ENCODE results near the gene PDE6B. TPM values are rescaled to one million over a fixed set of nuclear protein-coding genes. Genes with fewer than 3 reads are reported as not detected.

PDE6B gene
- total and polyA plus RNA-seq, 2 experiments from 2014 or later: 43.1 to 48.1 TPM

DNA sequence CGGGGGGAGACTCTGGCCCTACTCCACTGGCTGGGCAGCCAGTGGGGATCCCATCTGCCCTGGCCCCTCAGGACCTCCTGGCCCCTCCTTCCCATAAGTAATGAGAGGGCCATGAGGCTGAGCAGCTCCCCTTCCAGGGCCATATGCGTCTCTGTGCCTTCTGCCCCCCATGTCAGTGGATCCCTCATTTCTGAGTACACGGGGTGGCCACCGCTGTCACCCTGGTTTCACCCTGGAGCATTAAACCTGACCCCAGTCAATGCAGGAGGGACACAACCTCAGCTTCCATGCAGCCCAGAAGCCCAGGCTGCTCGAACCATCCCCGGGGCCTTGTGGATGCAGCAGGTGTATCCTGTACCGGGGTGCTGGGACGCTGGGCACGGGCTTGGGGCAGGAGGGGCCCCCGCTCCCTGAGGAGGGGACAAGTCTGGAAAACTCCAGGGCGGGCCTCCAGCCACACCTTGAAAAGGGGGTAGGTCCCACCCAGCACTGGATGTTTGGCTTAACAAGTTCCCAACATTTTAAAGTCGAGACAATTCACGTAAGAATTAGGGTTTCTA is 24.5 kb downstream of the PDE6B start:
- Histone ChIP-seq H3K36me3 (no peaks in the 10 kb centered on the region), H3K27me3 (no peaks in the 10 kb centered on the region), H3K9me3 (ENCODE audit: low read depth) (no peaks in the 10 kb centered on the region), H3K4me1 (ENCODE audit: low read depth) (peaks cover 17% of the 10 kb centered on the region), H3K4me3 (no peak overlapping the region), H3K27ac (no peak overlapping the region)
- no peak for DNase-seq (ENCODE audit: low read depth in 1 of 2, low spot score in 1 of 2)
- TF ChIP-seq, protein P1, sequence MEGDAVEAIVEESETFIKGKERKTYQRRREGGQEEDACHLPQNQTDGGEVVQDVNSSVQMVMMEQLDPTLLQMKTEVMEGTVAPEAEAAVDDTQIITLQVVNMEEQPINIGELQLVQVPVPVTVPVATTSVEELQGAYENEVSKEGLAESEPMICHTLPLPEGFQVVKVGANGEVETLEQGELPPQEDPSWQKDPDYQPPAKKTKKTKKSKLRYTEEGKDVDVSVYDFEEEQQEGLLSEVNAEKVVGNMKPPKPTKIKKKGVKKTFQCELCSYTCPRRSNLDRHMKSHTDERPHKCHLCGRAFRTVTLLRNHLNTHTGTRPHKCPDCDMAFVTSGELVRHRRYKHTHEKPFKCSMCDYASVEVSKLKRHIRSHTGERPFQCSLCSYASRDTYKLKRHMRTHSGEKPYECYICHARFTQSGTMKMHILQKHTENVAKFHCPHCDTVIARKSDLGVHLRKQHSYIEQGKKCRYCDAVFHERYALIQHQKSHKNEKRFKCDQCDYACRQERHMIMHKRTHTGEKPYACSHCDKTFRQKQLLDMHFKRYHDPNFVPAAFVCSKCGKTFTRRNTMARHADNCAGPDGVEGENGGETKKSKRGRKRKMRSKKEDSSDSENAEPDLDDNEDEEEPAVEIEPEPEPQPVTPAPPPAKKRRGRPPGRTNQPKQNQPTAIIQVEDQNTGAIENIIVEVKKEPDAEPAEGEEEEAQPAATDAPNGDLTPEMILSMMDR (IDR thresholded peaks at IDR 0.05; ENCODE audit: low read depth, low read length): no peak

DNA sequence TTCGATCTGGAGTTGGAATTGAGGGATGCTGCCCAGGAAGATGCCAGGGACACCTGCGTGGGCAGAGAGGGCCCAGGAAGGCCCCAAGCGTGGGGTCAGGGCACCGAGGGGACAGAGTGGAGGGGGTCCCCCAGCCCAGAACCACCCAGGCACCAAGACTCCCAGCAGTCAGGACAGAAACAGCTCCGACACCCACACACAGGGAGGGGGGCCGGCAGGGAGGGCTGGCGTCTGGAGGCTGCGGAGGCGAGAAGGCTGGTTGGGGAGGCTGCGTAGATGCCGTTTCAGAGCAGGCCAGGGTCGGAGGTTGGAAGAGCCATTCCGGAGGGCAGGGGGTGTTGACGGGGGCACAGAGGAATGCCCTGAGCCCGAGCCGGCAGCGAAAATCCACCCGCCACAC is 25.1 kb downstream of the PDE6B start:
- no peak for DNase-seq (ENCODE audit: low read depth in 1 of 2, low spot score in 1 of 2)
- no peaks in the 10 kb centered on the region for H3K9me3 ChIP-seq (ENCODE audit: low read depth)
- no peaks in the 10 kb centered on the region for H3K27me3 ChIP-seq
- H3K4me3 ChIP-seq: no peak overlapping the region
- H3K4me1 ChIP-seq (ENCODE audit: low read depth): peaks cover 17% of the 10 kb centered on the region
- no peak overlapping the region for H3K27ac ChIP-seq
- TF ChIP-seq, protein P1 (IDR thresholded peaks at IDR 0.05; ENCODE audit: low read depth, low read length): no peak
- no peaks in the 10 kb centered on the region for H3K36me3 ChIP-seq

DNA sequence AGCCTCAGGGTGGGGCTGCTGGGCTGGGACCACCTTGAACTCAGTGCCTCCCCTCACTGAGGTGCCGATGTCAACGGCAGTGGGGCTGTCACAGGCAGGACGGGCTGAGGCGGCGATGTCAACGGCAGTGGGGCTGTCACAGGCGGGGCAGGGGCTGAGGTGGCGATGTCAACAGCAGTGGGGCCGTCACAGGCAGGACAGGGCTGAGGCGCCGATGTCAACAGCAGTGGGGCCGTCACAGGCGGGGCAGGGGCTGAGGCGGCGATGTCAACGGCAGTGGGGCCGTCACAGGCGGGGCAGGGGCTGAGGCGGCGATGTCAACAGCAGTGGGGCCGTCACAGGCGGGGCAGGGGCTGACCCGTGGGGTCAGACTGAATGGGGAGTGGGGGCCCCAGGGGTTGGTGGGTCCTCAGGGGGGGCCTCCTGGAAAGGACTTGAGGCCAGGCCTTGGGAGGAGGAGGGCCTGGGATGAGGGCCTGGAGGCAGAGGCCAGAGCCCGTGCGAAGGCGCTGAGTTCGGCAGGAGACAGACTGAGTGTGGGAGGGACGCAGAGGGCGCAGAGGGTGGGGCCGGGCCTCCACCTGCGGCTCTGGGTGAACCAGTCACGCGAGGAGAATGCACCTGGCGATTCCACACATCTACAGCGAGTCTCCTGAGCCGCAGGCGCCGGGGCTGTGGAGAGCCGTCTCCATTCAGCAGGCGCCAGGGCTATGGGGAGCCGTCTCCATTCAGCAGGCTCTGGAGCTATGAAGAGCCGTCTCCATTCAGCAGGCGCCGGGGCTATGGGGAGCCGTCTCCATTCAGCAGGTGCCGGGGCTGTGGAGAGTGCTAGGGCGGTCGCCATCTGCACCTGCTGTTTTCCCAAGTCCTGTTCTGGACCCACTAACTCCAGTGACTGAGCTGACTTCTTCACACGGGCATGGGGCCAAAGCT is 25.8 kb downstream of the PDE6B start:
- peaks cover 17% of the 10 kb centered on the region for H3K4me1 ChIP-seq (ENCODE audit: low read depth)
- no peak overlapping the region for H3K4me3 ChIP-seq
- no peaks in the 10 kb centered on the region for H3K9me3 ChIP-seq (ENCODE audit: low read depth)
- no peaks in the 10 kb centered on the region for H3K36me3 ChIP-seq
- TF ChIP-seq, protein P1 (IDR thresholded peaks at IDR 0.05; ENCODE audit: low read depth, low read length): no peak
- no peak for DNase-seq (ENCODE audit: low read depth in 1 of 2, low spot score in 1 of 2)
- H3K27ac ChIP-seq: no peak overlapping the region
- H3K27me3 ChIP-seq: no peaks in the 10 kb centered on the region

DNA sequence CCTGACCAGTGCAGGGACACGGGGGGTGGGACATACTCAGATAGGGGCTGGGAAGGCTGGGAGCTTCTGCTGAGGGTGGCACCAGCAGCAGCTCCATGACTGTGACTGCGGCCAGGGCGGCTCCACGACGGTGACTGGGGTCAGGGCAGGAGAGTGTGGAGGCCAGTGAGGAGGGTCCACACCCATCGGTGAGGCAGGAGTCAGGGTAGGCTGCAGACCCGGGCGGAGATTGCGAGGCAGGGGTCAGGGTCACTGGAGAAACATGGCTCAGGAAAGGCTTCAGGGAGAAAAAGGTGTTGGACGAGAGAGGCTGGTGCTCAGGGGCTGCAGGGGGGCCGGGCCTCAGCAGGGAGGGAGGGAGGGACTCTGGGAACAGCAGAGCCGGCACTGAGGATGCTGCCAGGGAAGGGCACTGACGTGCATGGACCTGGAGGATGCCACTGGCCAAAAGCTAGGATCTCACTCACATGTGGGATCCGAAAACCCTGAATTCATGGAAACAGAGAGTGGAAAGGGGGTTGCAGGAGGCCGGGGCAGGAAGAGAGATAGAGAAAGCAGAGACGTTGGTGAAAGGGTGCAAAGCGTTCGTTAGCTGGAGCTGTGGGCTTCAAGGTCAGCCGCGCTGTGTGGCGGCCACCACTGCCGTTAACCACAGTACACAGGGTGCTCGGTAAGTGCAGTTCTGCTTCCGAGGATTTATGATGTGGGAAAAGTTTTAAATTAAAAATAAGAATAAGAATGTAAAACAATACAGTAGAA is 26.7 kb downstream of the PDE6B start:
- Histone ChIP-seq H3K4me3 (no peak overlapping the region), H3K27ac (no peak overlapping the region), H3K9me3 (ENCODE audit: low read depth) (no peaks in the 10 kb centered on the region), H3K27me3 (no peaks in the 10 kb centered on the region), H3K4me1 (ENCODE audit: low read depth) (peaks cover 17% of the 10 kb centered on the region), H3K36me3 (no peaks in the 10 kb centered on the region)
- TF ChIP-seq, protein P1 (IDR thresholded peaks at IDR 0.05; ENCODE audit: low read depth, low read length): no peak
- DNase-seq (ENCODE audit: low read depth in 1 of 2, low spot score in 1 of 2): no peak

DNA sequence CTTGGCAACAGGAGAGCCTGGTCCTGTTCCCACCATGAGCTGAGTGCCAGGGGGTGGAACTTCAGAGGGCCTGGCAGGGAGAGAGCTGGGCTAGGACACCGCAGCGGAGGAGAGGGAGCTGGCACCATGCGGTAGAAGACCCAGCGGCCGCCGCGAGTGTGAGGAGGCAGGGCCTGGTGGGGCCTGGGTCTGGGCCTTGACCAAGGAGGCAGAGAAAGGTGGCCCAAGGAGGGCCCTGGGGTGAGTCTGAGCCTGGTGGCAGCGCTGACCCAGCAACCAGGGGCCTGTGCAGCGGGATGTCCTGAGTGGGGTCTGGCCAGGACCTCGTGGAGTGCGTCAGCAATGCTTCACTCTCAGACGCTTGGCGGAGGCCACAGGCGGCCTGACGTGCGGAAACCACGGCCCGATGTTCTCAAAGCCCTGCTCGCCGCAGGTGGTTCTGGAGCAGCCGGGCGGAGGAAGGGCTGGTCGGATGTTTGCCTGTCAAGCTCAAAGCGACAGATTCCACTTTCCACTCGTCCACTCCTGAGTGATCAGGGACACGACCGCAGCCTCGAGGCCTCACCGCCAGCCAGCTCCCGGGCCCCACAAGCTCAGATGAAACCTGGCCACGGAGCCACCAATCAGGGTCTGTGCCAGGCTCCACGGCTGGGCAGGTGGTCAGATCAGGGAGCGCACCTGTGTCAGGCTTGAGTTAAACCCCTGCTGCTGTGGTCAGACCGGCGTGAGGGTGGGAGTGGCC is 27.9 kb downstream of the PDE6B start:
- TF ChIP-seq, protein P1 (IDR thresholded peaks at IDR 0.05; ENCODE audit: low read depth, low read length): no peak
- Histone ChIP-seq H3K4me3 (no peak overlapping the region), H3K36me3 (no peaks in the 10 kb centered on the region), H3K9me3 (ENCODE audit: low read depth) (no peaks in the 10 kb centered on the region), H3K27ac (no peak overlapping the region), H3K4me1 (ENCODE audit: low read depth) (peaks cover 14% of the 10 kb centered on the region), H3K27me3 (no peaks in the 10 kb centered on the region)
- no peak for DNase-seq (ENCODE audit: low read depth in 1 of 2, low spot score in 1 of 2)
